ENCODE results near the gene VIL1. TPM values are rescaled to one million over a fixed set of nuclear protein-coding genes. Genes with fewer than 3 reads are reported as not detected.

Gene VIL1
- total RNA-seq, 1 donor from 2014 or later, result not detected

- no peak for DNase-seq (ENCODE audit: low read depth)
- no peak for FAIRE-seq
- no peak overlapping the region for H3K27ac Mint-ChIP-seq (ENCODE audit: unreplicated experiment)
- H3K27ac ChIP-seq (ENCODE audit: low read depth, low read length), result no peak overlapping the region
- H3K4me3 ChIP-seq (ENCODE audit: insufficient read depth, low read depth, low read length), result no peak overlapping the region
- no peaks in the 10 kb centered on the region for H3K4me1 ChIP-seq (ENCODE audit: insufficient read depth, low read length)
- no peak overlapping the region for H3K4me2 ChIP-seq (ENCODE audit: low read length)
- H3K36me3 Mint-ChIP-seq (ENCODE audit: low read depth, unreplicated experiment), result no peaks in the 10 kb centered on the region
- no peaks in the 10 kb centered on the region for H3K36me3 ChIP-seq (ENCODE audit: insufficient read depth, low read length)
- H4K20me1 ChIP-seq (ENCODE audit: insufficient read depth, low read length), result no peaks in the 10 kb centered on the region
- H3K9me3 Mint-ChIP-seq (ENCODE audit: unreplicated experiment), result peaks cover 4% of the 10 kb centered on the region
- TF ChIP-seq CTCF (IDR thresholded peaks at IDR 0.05; ENCODE audit: insufficient read depth, low read depth, low read length) (no peak), EZH2 (IDR thresholded peaks at IDR 0.05; ENCODE audit: insufficient read depth, low read length) (no peak)
- H3K4me3 Mint-ChIP-seq (ENCODE audit: unreplicated experiment), result no peak overlapping the region
- H2AFZ ChIP-seq (ENCODE audit: low read depth, low read length), result no peak overlapping the region
- no peaks in the 10 kb centered on the region for H3K79me2 ChIP-seq (ENCODE audit: insufficient read depth, low read length)
- H3K27me3 Mint-ChIP-seq (ENCODE audit: low read depth, unreplicated experiment), result peaks cover 30% of the 10 kb centered on the region
- H3K9ac ChIP-seq (ENCODE audit: low read length), result no peak overlapping the region
- no peaks in the 10 kb centered on the region for H3K4me1 Mint-ChIP-seq (ENCODE audit: low read depth, unreplicated experiment)
- H3K9me3 ChIP-seq (ENCODE audit: insufficient read depth, low read depth, low read length), result no peaks in the 10 kb centered on the region
- peaks cover 6% of the 10 kb centered on the region for H3K27me3 ChIP-seq (ENCODE audit: insufficient read depth, low read length)
These were observed 13.9 kb downstream of the VIL1 start for GRCh38 chr2:218432676-218433365.

- Mint-ChIP-seq H3K27me3 (ENCODE audit: low read depth, unreplicated experiment) (peaks cover 28% of the 10 kb centered on the region), H3K36me3 (ENCODE audit: low read depth, unreplicated experiment) (no peaks in the 10 kb centered on the region), H3K4me1 (ENCODE audit: low read depth, unreplicated experiment) (no peaks in the 10 kb centered on the region), H3K4me3 (ENCODE audit: unreplicated experiment) (no peak overlapping the region), H3K9me3 (ENCODE audit: unreplicated experiment) (peaks cover 2% of the 10 kb centered on the region), H3K27ac (ENCODE audit: unreplicated experiment) (no peak overlapping the region)
- Histone ChIP-seq H3K79me2 (ENCODE audit: insufficient read depth, low read length) (no peaks in the 10 kb centered on the region), H2AFZ (ENCODE audit: low read depth, low read length) (no peak overlapping the region), H3K9me3 (ENCODE audit: insufficient read depth, low read depth, low read length) (no peaks in the 10 kb centered on the region), H4K20me1 (ENCODE audit: insufficient read depth, low read length) (no peaks in the 10 kb centered on the region), H3K9ac (ENCODE audit: low read length) (no peak overlapping the region), H3K4me3 (ENCODE audit: insufficient read depth, low read depth, low read length) (no peak overlapping the region), H3K4me2 (ENCODE audit: low read length) (no peak overlapping the region), H3K36me3 (ENCODE audit: insufficient read depth, low read length) (no peaks in the 10 kb centered on the region), H3K27me3 (ENCODE audit: insufficient read depth, low read length) (peaks cover 6% of the 10 kb centered on the region), H3K27ac (ENCODE audit: low read depth, low read length) (no peak overlapping the region), H3K4me1 (ENCODE audit: insufficient read depth, low read length) (no peaks in the 10 kb centered on the region)
- FAIRE-seq (no peak), DNase-seq (ENCODE audit: low read depth) (no peak)
- TF ChIP-seq CTCF (IDR thresholded peaks at IDR 0.05; ENCODE audit: insufficient read depth, low read depth, low read length) (no peak), EZH2 (IDR thresholded peaks at IDR 0.05; ENCODE audit: insufficient read depth, low read length) (no peak)
These were observed 15.5 kb downstream of the VIL1 start for GRCh38 chr2:218434456-218434855.

Measured in astrocyte (in vitro differentiated cells and primary cell).